ENCODE data around the gene MLF2.
"Not testable (repeated sequence)": the region's sequence is repeated elsewhere in the genome, so short reads cannot be mapped to it uniquely, and the experiment has no call there.

The MLF2 gene

DNA sequence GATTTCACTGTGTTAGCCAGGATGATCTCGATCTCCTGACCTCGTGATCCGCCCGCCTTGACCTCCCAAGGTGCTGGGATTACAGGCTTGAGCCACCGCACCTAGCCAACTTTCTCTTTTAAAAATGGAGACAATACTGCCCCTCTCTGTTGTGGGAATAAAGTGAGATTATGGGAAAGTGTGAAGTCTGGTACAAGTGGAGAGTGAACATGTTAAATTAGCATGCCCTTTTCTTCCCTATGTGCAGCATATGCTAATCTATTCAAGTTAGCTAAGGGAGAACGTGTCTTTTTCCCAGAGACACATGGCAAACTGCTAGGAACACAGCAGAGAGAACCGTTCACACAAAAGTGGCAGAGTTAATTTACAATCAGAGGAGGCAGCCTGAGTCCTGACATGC is 27.6 kb downstream of the MLF2 start:
- no peak for DNase-seq

DNA sequence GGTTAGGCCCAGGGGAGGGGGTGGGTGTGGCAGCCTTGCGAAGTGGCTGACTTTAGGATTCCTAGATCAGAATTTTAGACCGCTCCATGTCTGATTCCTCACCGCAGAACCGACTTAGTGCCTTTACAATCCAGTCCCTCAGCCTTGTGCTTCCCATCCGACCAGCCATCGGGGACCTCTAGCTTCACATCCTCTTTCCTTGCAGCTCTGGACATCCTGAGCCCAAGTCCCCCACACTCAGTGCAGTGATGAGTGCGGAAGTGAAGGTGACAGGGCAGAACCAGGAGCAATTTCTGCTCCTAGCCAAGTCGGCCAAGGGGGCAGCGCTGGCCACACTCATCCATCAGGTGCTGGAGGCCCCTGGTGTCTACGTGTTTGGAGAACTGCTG is 28.5 kb downstream of the MLF2 start:
- DNase-seq, result peak; percentile 82

DNA sequence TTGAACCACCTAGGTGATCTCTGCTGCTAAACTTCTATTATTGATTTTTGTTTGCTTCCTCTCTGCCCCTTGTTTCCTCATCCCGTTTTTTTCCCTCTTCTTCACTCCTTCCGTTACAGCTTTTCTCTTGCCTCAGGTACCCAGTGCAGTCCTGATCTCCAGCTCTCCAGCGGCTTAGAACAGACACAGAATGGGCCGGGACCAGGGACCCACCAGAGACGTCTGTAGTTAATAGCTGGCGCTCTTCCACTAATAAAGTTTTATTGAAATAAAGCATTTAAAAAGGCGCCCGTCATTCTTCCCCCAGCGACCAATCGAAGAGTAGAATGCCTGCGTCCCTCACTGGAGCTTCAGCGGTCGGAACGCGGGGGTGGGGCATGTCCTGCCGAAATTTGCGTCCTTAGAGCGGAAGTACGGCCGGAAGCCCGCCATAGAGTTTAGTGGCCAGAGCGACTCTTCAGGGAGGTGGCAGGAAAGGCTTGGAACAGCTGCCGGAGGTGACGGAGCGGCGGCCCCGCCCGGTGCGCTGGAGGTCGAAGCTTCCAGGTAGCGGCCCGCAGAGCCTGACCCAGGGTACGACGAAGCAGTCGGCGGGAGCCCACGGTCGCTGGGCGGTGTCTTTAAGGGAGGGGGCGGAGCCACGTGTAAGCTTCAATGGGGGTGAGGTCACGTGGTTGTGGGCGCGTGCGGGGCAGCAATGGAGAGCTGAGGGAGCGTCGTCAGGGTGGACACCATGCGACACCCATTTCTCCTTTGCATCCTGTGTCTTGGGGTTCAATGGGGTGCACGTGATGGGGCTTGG is 29.1 kb downstream of the MLF2 start, which contains the start of gene COPS7A:
Gene COPS7A, plus strand, starts transcription at position 440 of the 802 bp plus-strand sequence. CDS start 611 bp downstream, outside the sequence.
- peak; percentile 100 for DNase-seq

DNA sequence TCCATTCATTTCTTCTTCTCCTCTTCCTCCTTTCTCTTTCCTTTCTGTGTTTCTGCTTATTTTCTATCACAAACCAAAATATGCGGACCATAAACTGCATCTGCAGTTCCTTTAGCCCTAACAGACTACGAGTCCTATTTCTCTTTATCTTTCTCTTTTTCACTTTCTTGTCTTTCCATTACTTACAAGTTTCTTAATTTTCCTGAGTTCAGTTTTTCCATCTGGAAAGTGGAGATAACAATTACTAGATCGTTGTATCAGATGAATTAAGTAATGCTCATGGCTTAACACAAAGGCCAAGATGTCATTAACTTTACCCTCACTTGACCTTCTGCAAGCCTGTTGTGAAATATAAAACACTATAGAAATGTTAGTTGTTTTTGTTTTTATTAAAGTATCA is 30.1 kb downstream of the MLF2 start:
- no peak for DNase-seq

DNA sequence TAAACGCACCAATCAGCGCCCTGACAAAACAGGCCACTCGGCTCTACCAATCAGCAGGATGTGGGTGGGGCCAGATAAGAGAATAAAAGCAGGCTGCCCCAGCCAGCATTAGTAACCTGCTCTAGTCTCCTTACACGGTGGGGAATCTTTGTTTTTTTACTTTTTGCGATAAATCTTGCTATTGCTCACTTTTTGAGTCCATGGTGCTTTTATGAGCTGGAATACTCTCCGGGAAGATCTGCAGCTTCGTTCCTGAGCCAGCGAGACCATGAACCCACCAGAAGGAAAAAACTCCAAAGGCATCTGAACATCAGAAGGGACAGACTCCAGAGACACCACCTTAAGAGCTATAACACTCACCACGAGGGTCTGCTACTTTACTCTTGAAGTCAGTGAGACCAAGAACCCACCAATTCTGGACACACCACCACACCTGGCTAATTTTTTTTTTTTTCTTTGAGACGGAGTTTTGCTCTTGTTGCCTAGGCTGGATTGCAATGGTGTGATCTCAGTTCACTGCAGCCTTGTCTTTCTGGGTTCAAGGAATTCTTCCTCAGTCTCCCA is 36.0 kb downstream of the MLF2 start:
- no peak for DNase-seq

DNA sequence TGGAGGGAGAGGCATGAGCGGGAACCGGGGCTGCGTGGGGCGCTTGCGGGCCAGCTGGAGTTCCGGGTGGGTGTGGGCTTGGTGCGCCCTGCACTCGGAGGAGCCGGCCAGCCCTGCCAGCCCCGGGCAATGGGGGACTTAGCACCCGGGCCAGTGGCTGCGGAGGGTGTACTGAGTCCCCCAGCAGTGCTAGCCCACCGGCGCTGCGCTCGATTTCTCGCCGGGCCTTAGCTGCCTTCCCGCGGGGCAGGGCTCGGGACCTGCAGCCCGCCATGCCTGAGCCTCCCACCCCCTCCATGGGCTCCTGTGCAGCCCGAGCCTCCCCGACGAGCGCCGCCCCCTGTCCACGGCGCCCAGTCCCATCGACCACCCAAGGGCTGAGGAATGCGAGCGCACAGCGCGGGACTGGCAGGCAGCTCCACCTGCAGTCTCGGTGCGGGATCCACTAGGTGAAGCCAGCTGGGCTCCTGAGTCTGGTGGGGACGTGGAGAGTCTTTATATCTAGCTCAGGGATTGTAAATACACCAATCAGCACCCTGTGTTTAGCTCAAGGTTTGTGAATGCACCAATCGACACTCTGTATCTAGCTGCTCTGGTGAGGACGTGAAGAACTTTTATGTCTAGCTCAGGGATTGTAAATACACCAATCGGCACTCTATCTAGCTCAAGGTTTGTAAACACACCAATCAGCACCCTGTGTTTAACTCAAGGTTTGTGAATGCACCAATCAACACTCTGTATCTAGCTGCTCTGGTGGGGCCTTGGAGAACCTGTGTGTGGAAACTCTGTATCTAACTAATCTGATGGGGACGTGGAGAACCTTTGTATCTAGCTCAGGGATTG is 36.7 kb downstream of the MLF2 start:
- not testable (repeated sequence) for DNase-seq

DNA sequence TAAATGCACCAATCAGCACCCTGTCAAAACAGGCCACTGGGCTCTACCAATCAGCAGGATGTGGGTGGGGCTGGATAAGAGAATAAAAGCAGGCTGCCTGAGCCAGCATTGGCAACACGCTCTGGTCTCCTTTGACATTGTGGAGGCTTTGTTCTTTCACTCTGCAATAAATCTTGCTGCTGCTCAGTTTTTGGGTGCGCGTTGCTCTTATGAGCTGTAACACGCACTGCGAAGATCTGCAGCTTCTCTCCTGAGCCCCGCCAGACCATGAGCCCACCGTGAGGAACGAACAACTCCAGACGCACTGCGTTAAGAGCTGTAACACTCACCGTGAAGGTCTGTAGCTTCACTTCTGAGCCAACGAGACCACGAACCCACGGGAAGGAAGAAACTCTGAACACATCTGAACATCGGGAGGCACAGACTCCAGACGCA is 44.0 kb downstream of the MLF2 start:
- DNase-seq, result peak; percentile 18

DNA sequence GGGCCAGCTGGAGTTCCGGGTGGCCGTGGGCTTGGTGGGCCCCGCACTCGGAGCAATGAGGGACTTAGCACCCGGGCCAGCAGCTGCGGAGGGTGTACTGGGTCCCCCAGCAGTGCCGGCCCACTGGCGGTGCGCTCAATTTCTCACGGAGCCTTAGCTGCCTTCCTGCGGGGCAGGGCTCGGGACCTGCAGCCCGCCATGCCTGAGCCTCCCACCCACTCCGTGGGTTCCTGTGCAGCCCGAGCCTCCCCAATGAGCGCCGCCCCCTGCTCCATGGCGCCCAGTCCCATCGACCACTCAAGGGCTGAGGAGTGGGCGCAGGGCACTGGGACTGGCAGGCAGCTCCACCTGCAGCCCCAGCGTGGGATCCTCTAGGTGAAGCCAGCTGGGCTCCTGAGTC is 44.6 kb downstream of the MLF2 start:
- DNase-seq, result not testable (repeated sequence)

DNA sequence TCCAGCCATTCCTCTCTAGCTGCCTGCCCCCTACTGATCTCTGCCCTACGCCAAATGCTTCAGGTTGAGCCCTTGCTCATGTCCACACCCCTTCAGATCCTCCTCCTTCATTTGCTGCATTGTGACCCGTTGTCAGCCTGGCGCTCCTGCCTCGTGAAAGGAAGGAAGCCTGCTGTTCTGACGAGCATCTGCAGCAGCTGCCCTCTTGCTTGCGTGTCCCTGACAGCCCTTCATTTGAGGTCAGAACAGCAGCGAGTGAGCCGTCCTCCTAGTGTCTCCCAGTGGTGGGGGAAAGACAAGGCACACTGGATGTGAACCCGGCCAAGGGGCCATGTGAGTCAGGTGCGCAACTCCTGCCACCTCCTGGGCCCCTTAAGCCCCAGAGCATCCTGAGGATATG is 49.3 kb downstream of the MLF2 start:
- peak; percentile 92 for DNase-seq

DNA sequence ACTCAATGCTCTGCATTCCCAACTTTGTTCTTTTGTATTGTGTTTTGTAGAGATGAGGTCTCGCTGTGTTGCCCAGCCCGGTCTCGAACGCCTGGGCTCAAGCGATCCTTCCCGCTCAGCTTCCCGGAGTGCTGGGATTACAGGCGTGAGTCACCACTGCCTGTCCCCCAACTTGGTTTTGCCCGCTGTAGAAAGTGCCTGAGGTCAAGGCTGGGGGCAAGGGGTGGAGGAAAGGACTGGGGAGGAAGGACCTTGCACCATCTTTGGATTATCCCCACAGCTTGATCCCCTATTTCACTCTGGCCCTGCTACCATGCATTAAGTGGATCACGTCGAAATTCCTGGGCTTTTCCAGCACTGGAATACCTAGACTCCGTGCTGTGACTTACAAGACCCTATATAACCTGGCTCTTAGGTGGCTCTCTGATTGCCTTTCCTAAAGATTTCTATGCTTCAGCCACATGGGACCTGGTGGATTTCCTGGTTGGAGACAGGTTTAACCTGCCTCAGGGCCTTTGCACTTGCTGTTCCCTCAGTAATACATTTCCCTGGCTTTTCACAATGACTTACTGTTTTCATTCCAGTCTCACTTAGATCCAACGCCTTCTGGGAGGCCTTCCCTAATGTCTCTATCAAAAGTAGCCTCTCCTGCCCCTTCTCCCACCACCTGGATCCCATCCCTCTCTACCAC is 51.7 kb downstream of the MLF2 start:
- no peak for DNase-seq

DNA sequence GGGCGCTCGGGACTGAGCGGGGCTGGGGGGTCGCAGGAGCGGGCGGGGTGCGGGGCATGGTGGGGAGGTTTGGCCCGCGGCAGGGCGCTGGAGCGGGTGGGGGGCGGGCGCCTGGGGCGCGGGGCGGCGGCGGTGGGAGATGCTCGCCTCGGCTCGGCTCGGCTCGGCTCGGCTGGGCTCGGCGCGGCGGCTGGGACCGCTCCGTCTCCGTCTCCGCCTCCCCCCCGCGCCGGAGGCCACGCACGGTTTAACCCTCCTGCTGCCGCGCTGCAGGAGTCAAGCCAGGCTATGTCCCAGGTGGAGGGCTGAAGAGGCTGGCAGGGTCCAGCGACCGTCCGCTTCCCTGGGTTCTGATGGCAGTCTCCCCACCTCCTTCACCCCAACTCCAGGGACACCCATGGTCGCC is 52.3 kb downstream of the MLF2 start, which contains the start of gene PIANP:
Gene PIANP, minus strand, starts transcription at position 170 of the 406 bp plus-strand sequence. CDS start 2,754 bp downstream, outside the sequence.
- peak; percentile 79 for DNase-seq

DNA sequence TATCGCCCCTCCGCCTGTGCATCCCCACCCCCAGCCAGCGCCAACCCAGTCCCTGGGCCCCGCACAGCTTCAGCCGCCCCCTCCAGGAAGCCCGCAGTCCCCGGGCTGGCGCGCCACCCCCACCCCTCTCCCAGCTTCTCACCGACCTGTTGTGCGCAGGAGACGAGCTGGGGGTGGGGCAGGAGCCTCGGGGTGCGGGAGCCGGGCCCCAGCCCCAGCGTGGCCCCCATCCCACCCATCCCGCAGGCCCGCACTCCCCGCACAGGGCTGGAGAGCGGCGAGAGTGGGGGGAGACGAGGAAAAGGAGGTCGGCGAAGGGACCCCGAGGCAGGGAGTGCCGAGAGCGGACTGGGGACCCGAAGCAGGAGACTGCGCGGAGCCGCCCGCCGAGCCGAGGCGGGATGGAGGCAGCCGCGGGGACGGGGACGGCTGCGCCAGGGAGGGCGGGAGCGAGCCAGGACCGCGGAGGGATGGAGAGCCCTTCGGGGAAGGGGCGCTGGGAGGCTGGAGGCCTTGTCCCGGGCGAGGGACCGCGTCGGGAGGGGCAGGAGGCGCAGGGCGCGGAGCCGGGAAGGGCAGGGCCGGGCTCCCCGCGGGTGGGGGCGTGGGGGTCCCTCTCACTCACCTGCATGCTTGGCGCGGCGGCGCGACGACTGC is 52.8 kb downstream of the MLF2 start:
- DNase-seq, result peak; percentile 64

DNA sequence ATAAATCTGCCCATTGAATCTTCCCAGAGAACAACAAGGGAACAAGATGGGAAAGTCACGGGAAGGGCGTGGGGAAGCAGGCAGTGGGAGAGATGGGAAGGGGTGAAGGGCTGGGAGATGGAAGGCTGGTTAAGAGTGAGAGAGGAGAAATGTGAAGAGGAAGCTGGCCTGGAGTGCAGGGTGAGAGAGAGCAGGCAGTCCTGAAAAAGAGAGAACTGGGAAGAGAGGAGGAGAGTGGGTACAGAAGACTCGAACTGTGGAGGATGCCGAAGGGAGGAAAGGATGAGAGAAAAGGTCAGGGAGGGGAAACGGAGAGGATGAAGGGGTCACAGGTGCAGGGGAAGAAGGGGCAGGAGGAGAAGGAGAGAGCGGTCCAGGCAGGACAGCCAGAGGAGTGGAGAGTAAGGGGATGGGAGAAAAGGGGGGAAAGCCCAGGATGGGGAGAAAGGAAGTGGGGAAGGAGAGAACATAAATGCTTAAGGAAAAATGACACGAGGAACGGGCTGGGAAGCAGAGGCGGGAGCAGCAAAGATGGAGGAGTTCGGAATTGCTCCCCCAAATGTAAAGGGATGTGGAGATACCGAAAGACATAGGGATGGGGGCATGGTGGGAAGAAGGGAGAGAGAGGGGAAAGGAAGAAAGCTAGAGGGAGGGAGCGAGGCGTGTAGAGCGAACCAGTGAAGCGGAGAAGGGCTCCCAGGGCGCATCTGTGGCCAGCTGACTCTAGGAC is 53.5 kb downstream of the MLF2 start:
- no peak for DNase-seq

DNA sequence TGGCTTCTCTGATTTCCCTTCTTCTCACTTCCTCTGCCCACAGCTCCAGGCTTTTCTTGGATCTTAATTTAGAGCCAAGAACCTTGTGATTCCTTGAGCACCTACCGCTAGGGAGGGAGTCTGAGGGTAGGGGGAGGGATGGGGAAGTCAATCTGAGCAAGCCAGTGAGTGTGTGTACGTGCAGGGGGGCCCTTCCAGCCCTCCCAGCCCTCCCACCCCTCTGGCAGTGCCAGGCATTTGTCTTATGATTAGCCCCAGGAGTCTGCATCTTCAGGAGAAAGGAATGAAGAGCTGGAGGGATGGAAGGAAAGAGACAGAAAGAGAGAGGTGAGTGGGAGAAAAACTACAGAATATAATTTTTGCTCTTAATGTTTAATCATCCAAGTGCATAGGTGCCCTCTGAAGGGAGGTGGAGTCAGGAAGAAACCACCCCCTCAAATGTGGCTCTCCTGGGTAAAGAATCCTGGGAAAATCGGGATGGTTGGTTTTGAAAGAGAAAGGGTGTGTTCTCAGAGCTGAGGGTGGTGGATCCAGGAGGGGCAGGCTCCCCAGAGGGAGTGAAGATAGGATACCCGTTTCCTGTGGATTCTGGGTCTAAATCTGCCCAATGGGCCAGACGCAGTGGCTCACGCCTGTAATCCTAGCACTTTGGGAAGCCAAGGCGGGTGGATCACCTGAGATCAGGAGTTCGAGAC is 54.4 kb downstream of the MLF2 start:
- DNase-seq, result no peak

Data from NCI-H146 (cell line).